ENCODE results near the gene CACNA1G.

DNA sequence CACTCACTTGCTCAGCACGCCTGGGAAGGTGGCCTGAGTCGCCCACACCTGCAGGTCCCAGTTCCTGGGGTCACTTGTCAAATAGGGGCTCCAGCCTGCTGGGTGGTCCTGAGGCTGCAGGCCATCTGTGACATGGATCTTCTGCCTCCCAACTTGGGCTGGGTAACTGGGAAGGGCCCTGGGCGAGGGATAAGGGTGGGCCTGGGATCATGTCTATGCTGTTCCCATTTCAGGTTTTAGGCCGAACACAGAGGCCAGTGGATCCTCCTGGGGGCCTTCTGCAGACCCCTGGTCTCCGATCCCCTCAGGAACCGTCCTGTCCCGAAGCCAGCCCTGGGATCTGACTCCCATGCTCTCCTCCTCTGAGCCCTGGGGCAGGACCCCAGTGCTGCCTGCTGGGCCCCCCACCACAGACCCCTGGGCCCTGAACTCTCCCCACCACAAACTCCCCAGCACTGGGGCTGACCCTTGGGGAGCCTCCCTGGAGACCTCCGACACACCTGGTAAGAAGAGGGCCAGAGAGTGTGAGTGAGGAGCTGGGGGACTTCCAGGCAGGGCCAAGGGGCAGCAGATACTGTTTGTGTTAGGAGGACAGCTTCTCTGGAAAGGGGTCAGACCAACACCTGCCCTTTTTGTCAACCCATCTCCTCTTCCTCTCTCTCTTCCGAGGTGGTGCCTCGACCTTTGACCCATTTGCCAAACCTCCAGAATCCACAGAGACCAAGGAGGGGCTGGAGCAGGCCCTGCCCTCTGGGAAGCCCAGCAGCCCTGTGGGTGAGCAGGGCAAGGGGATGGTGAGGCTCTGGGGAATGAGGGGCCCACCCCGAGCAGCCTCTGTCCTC is 19.7 kb upstream of the CACNA1G start:
- TF ChIP-seq CTCF (conservative IDR thresholded peaks at IDR 0.05; ENCODE audit: low read depth, low read length) (no peak), EZH2 (IDR thresholded peaks at IDR 0.05; ENCODE audit: low read length, unreplicated experiment) (no peak), EZH2phosphoT487 (IDR thresholded peaks at IDR 0.05; ENCODE audit: borderline replicate concordance, low read length) (no peak)

Data from PC-3 (cell line).